Prostate gland (tissue), 2 donors: Measurements from ENCODE around the gene TRAF1. TPM values are rescaled to one million over a fixed set of nuclear protein-coding genes. Genes with fewer than 3 reads are reported as not detected.

Experiments used
- DNase-seq: peaks from one replicate; pipeline ENCODE4 v3.0.0-alpha.2; 2019; ENCODE audit warnings: low spot score
- H3K27ac ChIP-seq, 2 donors: fragments of 200-600 bp; sonication (generic); 2 replicates each; pipeline ENCODE4 v1.5.1; 2017 to 2019
- H3K27me3 ChIP-seq: fragments of 200-600 bp; sonication (generic); replicated peaks from 2 replicates; pipeline ENCODE4 v1.5.1; 2019; ENCODE audit not compliant: insufficient read depth
- H3K36me3 ChIP-seq, 2 donors: fragments of 200-600 bp; sonication (generic); 1 replicate in 1 of 2; 2 replicates in 1 of 2; pipeline versions ENCODE4 v1.5.1 to v1.8.1; 2017 to 2019
- H3K4me1 ChIP-seq: fragments of 200-600 bp; sonication (generic); replicated peaks from 2 replicates; pipeline ENCODE4 v1.5.1; 2019
- H3K4me3 ChIP-seq, 2 donors: fragments of 200-600 bp; sonication (generic); 2 replicates each; pipeline ENCODE4 v1.5.1; 2017 to 2019
- H3K9me3 ChIP-seq: fragments of 200-600 bp; sonication (generic); 2 replicates; pipeline ENCODE4 v1.5.1; 2017
- CTCF ChIP-seq, 4 experiments: fragments of 200-600 bp in 2 of 4; fragments of 450-650 bp in 2 of 4; sonication (generic) in 2 of 4; IDR thresholded peaks; 1 replicate in 3 of 4; 2 replicates in 1 of 4; pipeline ENCODE4 v1.5.1; 2016 to 2019; ENCODE audit warnings: antibody characterized with exemption in 4 of 4, mild to moderate bottlenecking in 2 of 4, moderate library complexity in 2 of 4
- POLR2A ChIP-seq: fragments of 450-650 bp; IDR thresholded peaks from one replicate; pipeline ENCODE4 v1.6.1; 2016; ENCODE audit warnings: antibody characterized with exemption, mild to moderate bottlenecking
- POLR2AphosphoS5 ChIP-seq: sonication (generic); formaldehyde crosslinking; IDR thresholded peaks from one replicate; pipeline ENCODE4 v1.6.1; 2017; ENCODE audit warnings: antibody characterized with exemption
- WGBS: methylation state at CpG from one replicate; pipeline ENCODE4 v1.1.5; 2018; 5-methylcytosine and 5-hydroxymethylcytosine counted together
- intact Hi-C: fragments of 100-400 bp; cut with DNase I; formaldehyde crosslinking; loops from one replicate; pipeline ENCODE4 v1.14.2; 2022
- total RNA-seq, 2 donors: library from RNA; depleted of rRNA; stranded (reverse); fragments of >200 nt; gene quantifications; one replicate each; pipeline ENCODE4 v1.1.0, GENCODE V29; 2016

TRAF1 gene
- total RNA-seq, 2 donors from 2014 or later: 3.1 to 6.9 TPM

- Histone ChIP-seq H3K4me3 (peak overlapping the region; percentile 67 to 85), H3K27ac (peak overlapping the region; percentile 83 to 89), H3K9me3 (no peaks in the 10 kb centered on the region), H3K27me3 (no peaks in the 10 kb centered on the region), H3K4me1 (no peaks in the 10 kb centered on the region), H3K36me3 (no peaks in the 10 kb centered on the region)
- no peak for TF ChIP-seq POLR2A
- peak in 1 of 4 experiments; percentile 39 for TF ChIP-seq CTCF (IDR thresholded peaks at IDR 0.05)
- peak; percentile 21 for TF ChIP-seq POLR2AphosphoS5
- intact Hi-C loops: loop anchor here (10.0 kb wide), 2 partner anchors 214 to 356 kb away; partner anchors contain the start of gene MEGF9
- WGBS: 2% methylated on average over 72 of the region's 73 CpGs
- DNase-seq: peak; percentile 65
These were observed 2.1 kb upstream of the TRAF1 start for GRCh38 chr9:120928483-120929228.

GRCh38 chr9:120928015-120928482, 1.5 kb upstream of the TRAF1 start:
- intact Hi-C loops: loop anchor here (10.0 kb wide), 2 partner anchors 213 to 357 kb away; partner anchors contain the start of gene MEGF9
- 48% methylated on average over 14 of the region's 14 CpGs for WGBS
- peak; percentile 36 for DNase-seq
- Histone ChIP-seq H3K27me3 (no peaks in the 10 kb centered on the region), H3K36me3 (no peaks in the 10 kb centered on the region), H3K27ac (peak overlapping the region; percentile 83 to 89), H3K4me1 (no peaks in the 10 kb centered on the region), H3K9me3 (no peaks in the 10 kb centered on the region), H3K4me3 (peak overlapping the region; percentile 67 to 85)
- TF ChIP-seq CTCF (IDR thresholded peaks at IDR 0.05): no peak
- peak; percentile 36 for TF ChIP-seq POLR2AphosphoS5

GRCh38 chr9:120927269-120928014, 846 bp upstream of the TRAF1 start:
- WGBS: 59% methylated on average over 8 of the region's 8 CpGs
- no peak overlapping the region for H3K4me3 ChIP-seq
- peak overlapping the region in 1 of 2 donors; percentile 83 for H3K27ac ChIP-seq
- no peaks in the 10 kb centered on the region for H3K36me3 ChIP-seq
- intact Hi-C loops: loop anchor here (10.0 kb wide), 2 partner anchors 213 to 357 kb away; partner anchors contain the start of gene MEGF9
- H3K4me1 ChIP-seq: no peaks in the 10 kb centered on the region
- no peaks in the 10 kb centered on the region for H3K27me3 ChIP-seq
- no peaks in the 10 kb centered on the region for H3K9me3 ChIP-seq
- DNase-seq: no peak
- TF ChIP-seq POLR2A (no peak), POLR2AphosphoS5 (no peak), CTCF (IDR thresholded peaks at IDR 0.05) (no peak)

- Histone ChIP-seq H3K4me3 (no peak overlapping the region), H3K27ac (peak overlapping the region in 1 of 2 donors; percentile 45), H3K27me3 (no peaks in the 10 kb centered on the region), H3K4me1 (no peaks in the 10 kb centered on the region), H3K36me3 (no peaks in the 10 kb centered on the region), H3K9me3 (no peaks in the 10 kb centered on the region)
- 68% methylated on average over 13 of the region's 13 CpGs for WGBS
- intact Hi-C loops: loop anchor here (10.0 kb wide), 2 partner anchors 211 to 359 kb away; partner anchors contain the start of gene MEGF9
- DNase-seq: no peak
- TF ChIP-seq CTCF (IDR thresholded peaks at IDR 0.05) (no peak), POLR2A (no peak), POLR2AphosphoS5 (no peak)
These were observed 830 bp downstream of the TRAF1 start for GRCh38 chr9:120925535-120926396.
